Transverse colon (tissue), 3 donors: Measurements from ENCODE around the gene CREB5.

ENCODE experiments used
- CTCF ChIP-seq, 5 experiments: fragments of 200-600 bp in 3 of 5; fragments of 450-650 bp in 2 of 5; sonication (generic) in 3 of 5; IDR thresholded peaks; 1 replicate in 2 of 5; 2 replicates in 3 of 5; pipeline ENCODE4 v1.5.1; 2016 to 2017; ENCODE audit warnings: antibody characterized with exemption in 5 of 5, inconsistent platforms in 3 of 5, mild to moderate bottlenecking in 2 of 5, moderate library complexity in 1 of 5
- EP300 ChIP-seq: sonication (generic); formaldehyde crosslinking; IDR thresholded peaks from one replicate; pipeline ENCODE4 v1.6.1; 2017; ENCODE audit warnings: antibody characterized with exemption, low read depth
- POLR2A ChIP-seq: fragments of 450-650 bp; IDR thresholded peaks from one replicate; pipeline ENCODE4 v1.6.1; 2016; ENCODE audit warnings: antibody characterized with exemption, mild to moderate bottlenecking, moderate library complexity

- no peak for TF ChIP-seq CTCF (IDR thresholded peaks at IDR 0.05)
- TF ChIP-seq EP300: no peak
- TF ChIP-seq POLR2A: no peak
Observed at GRCh38 chr7:28418311-28418710, 6.0 kb downstream of the CREB5 start.
